Heart left ventricle (tissue), 13 donors: ENCODE results near the gene TNIK.

Experiments
- CTCF ChIP-seq, 12 donors: fragments of 200-600 bp; sonication (generic) in 4 of 12; IDR thresholded peaks; one replicate each; pipeline versions ENCODE4 v1.5.0 to v1.8.0; 2018 to 2022; ENCODE audit warnings: antibody characterized with exemption in 12 of 12, mild to moderate bottlenecking in 5 of 12
- POLR2A ChIP-seq, 2 donors: fragments of 450-650 bp; IDR thresholded peaks; one replicate each; pipeline ENCODE4 v1.6.1; 2017; ENCODE audit warnings: antibody characterized with exemption in 2 of 2, mild to moderate bottlenecking in 2 of 2, moderate library complexity in 2 of 2
- donor health status: ischemic (EF 13 %, LVEDD 7.1; RV severe dilation, severe dysfunction).
- donor health status: DM: no; HTN: yes; CAD: no.
- donor health status: DM: no; HTN: no; CAD: no.
- donor health status: ischemic (EF 25% LVEDD 6.9; RV normal size, moderate dysfunction).
- donor health status: ischemic (EF 25% LVEDD 5.7; RV mildly dilated, moderate dysfunction).
- donor health status: ischemic (EF 35%, LVEDD 5.7; RV mildly dilated, moderate dysfunction).
- donor health status: nonischemic (EF 11% LVEDD 7.7; RV severe dilation, severe dysfunction).
- donor health status: DM: yes; HTN: yes; CAD: no.
- donor health status: PGD.
- donor health status: ischemic (EF 29% LVEDD 5.4; RV normal size, mild dysfunction).
- donor health status: nonischemic (EF 23%, LVEDD 6.1; RV moderate dilation, normal function).

GRCh38 chr3:171362575-171362974 lies 97.6 kb downstream of the TNIK start:
- TF ChIP-seq CTCF (IDR thresholded peaks at IDR 0.05) (no peak), POLR2A (IDR thresholded peaks at IDR 0.05) (no peak)
